GM12872 (cell line): ENCODE results near the gene TGIF2.

Experiments used
- CTCF ChIP-seq: IDR thresholded peaks from 3 replicates; pipeline ENCODE4 v1.5.1; 2011; ENCODE audit warnings: low read depth, mild to moderate bottlenecking, low read length, moderate library complexity; ENCODE audit not compliant: insufficient read depth

TGIF2 gene

GRCh38 chr20:36573103-36573797 lies at the start of gene TGIF2:
TSS of gene TGIF2 (plus strand) at chr20:36573597. CDS start at chr20:36578775, 5,178 bp downstream.
- TF ChIP-seq CTCF, result no peak

GRCh38 chr20:36525620-36526365 lies 47.6 kb upstream of the TGIF2 start:
- no peak for TF ChIP-seq CTCF

- no peak for TF ChIP-seq CTCF
Measured at GRCh38 chr20:36526521-36527011, 46.8 kb upstream of the TGIF2 start.

GRCh38 chr20:36527331-36528125 lies 45.9 kb upstream of the TGIF2 start:
- no peak for TF ChIP-seq CTCF

GRCh38 chr20:36528176-36528874 lies 45.1 kb upstream of the TGIF2 start:
- TF ChIP-seq CTCF, result no peak

GRCh38 chr20:36528875-36529417 lies 44.5 kb upstream of the TGIF2 start:
- no peak for TF ChIP-seq CTCF

- no peak for TF ChIP-seq CTCF
Measured at GRCh38 chr20:36532388-36532787, 41.0 kb upstream of the TGIF2 start.
